Activated CD4-positive, alpha-beta T cell treated with anti-CD3 and anti-CD28 coated beads, Interleukin-2, amount 10 ng/mL, durations not matched to agents 7 days and 5 days (primary cell): ENCODE results near the gene ZNF732. TPM values are rescaled to one million over a fixed set of nuclear protein-coding genes. Genes with fewer than 3 reads are reported as not detected.
"Not testable (repeated sequence)": the region's sequence is repeated elsewhere in the genome, so short reads cannot be mapped to it uniquely, and the experiment has no call there.

Experiments used
- CTCF ChIA-PET: fragments of 350-600 bp; sonication (Branson Sonifier 250); formaldehyde crosslinking; loops from one replicate; lab custom pipeline; 2021; ENCODE audit warnings: antibody characterized with exemption; lab: Charles Lee
- POLR2A ChIA-PET: fragments of 350-600 bp; sonication (Branson Sonifier 250); formaldehyde crosslinking; loops from one replicate; lab custom pipeline; 2021; ENCODE audit warnings: antibody characterized with exemption; lab: Charles Lee
- DNase-seq: peaks from one replicate; pipeline ENCODE4 v3.0.0-alpha.2; 2020
- H3K27ac Mint-ChIP-seq: one replicate; pipeline ENCODE4 v1.8.0; 2021; ENCODE audit warnings: mild to moderate bottlenecking, moderate library complexity, mixed read lengths
- H3K27me3 Mint-ChIP-seq: one replicate; pipeline ENCODE4 v1.8.0; 2021; ENCODE audit warnings: mixed read lengths
- H3K36me3 Mint-ChIP-seq: one replicate; pipeline ENCODE4 v1.8.0; 2021; ENCODE audit warnings: low read depth, mixed read lengths
- H3K4me1 Mint-ChIP-seq: one replicate; pipeline ENCODE4 v1.8.0; 2021; ENCODE audit warnings: mixed read lengths
- H3K4me3 Mint-ChIP-seq: one replicate; pipeline ENCODE4 v1.8.0; 2021; ENCODE audit warnings: mild to moderate bottlenecking, moderate library complexity, mixed read lengths
- H3K9me3 Mint-ChIP-seq: one replicate; pipeline ENCODE4 v1.8.0; 2021; ENCODE audit warnings: mixed read lengths
- total RNA-seq, 2 experiments: library from RNA; stranded (reverse); gene quantifications; one replicate each; pipeline ENCODE4 v1.2.3, GENCODE V29; 2021

ZNF732 gene
- total RNA-seq, 2 experiments from 2014 or later, result not detected

DNA sequence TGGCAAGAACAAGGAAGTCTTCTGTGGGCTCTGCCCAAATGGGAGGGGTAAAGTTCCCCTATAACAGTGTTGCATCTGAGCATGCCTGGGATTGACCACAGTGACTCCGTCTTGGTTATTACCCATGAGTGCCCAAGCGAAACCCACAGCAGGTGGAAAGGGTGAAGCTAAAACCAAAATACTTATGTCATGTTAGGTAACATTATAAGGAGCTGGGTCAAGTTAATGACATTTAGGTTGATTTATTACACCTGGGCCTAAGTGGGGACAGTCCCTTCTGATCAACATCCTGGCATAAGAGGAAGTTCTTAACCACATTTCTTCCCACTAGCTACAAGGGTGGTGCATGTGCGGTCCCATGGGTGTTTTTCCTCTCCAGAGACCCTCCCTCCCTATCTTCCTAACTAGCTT, 1.3 kb upstream of the ZNF732 start:
- Mint-ChIP-seq H3K27me3 (peaks cover 7% of the 10 kb centered on the region), H3K36me3 (peaks cover 8% of the 10 kb centered on the region), H3K4me1 (peaks cover 11% of the 10 kb centered on the region), H3K27ac (no peak overlapping the region), H3K9me3 (peaks cover 37% of the 10 kb centered on the region), H3K4me3 (no peak overlapping the region)
- DNase-seq, result no peak
- ChIA-PET POLR2A (no interaction called here), CTCF (interaction anchor here (1.0 kb wide), 1 partner anchor 12 kb away, joined by 3 read pairs; no protein-coding TSS in a partner anchor)

DNA sequence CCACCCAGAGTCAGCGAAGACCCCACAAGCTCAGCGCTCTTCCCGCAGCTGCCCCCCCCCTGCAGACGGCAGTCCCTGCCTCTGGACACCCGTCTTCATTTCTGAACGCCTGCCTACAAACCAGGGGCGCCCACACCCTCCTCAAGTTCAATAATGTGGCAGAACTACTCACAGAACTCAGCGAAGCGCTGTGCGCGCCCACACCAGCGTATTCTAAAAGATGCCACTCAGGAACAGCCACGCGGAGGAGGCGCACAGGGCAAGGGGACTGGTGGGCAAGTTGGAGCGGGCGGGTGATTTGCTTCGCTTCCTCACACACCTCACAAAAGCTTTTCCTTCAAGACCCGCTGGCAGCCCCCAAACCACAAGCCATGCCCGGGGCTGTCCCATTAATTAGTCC, 758 bp downstream of the ZNF732 start:
- H3K4me3 Mint-ChIP-seq, CTCF ChIA-PET, H3K36me3 Mint-ChIP-seq, H3K27ac Mint-ChIP-seq, DNase-seq, H3K27me3 Mint-ChIP-seq, POLR2A ChIA-PET: not testable (repeated sequence)
- peaks cover 11% of the 10 kb centered on the region for H3K4me1 Mint-ChIP-seq
- peaks cover 33% of the 10 kb centered on the region for H3K9me3 Mint-ChIP-seq

DNA sequence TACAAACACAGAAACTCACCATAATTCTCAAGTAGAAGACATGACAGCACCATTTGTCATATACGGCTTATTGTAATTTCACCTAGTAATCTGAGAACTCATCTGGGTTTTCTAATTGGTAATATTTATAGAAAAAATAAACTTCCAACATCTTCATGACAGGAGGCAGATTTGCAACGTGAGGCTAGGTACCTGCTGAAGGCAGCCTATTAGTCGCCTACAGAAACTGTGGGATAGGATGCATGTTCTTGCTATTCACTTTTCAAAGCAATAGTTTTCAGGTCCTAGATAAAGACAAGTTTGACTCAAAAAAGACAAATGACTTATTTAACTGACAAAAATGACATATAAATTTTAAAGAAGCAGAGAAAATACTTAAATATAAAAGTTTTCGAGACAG, 2.9 kb downstream of the ZNF732 start:
- Mint-ChIP-seq H3K27me3 (peaks cover 7% of the 10 kb centered on the region), H3K27ac (no peak overlapping the region), H3K4me3 (no peak overlapping the region), H3K36me3 (peaks cover 8% of the 10 kb centered on the region), H3K4me1 (peaks cover 11% of the 10 kb centered on the region), H3K9me3 (peaks cover 34% of the 10 kb centered on the region)
- POLR2A ChIA-PET, result no interaction called here
- DNase-seq, result no peak
- CTCF ChIA-PET, result no interaction called here

DNA sequence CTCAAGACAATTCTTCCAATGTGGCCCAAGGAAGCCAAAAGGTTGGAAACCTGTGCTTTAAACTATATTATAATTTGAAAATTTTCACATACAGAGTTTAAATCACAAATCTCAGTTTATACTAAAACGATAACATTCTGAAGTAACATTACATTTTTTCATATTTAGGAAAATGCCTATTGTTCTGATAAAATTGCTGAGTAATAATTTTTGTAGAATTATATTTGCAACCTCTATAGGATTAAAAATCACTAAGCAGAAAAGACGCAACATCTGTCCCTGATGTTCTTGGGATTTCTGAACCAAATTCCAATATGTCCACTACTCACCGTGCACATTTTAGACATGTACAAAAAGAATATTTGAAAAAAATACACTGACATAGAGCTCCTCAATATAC, 10.5 kb downstream of the ZNF732 start:
- POLR2A ChIA-PET, result no interaction called here
- Mint-ChIP-seq H3K27me3 (no peaks in the 10 kb centered on the region), H3K27ac (no peak overlapping the region), H3K4me3 (no peak overlapping the region), H3K4me1 (no peaks in the 10 kb centered on the region), H3K9me3 (peaks cover 22% of the 10 kb centered on the region), H3K36me3 (peaks cover 1% of the 10 kb centered on the region)
- no peak for DNase-seq
- CTCF ChIA-PET, result no interaction called here

DNA sequence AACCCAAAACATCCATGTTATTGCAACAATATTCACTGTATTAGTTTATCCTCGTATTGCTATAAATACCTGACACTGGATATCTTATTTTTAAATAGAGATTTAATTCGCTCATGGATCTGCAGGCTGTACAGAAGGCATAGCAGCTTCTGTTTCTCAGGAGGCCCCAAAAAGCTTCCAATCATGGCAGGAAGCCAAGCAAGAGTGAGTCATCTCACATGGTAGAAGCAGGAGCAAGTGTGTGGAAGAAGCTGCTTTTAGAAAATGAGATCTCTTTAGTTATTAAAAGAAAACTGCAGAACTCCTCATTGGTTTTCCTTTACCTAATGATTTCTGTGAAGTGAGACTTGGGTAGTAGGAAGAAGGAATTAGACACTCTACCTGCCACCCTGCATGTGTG, 16.4 kb downstream of the ZNF732 start:
- Mint-ChIP-seq H3K4me3 (no peak overlapping the region), H3K27me3 (no peaks in the 10 kb centered on the region), H3K4me1 (no peaks in the 10 kb centered on the region), H3K9me3 (peaks cover 25% of the 10 kb centered on the region), H3K27ac (no peak overlapping the region), H3K36me3 (peaks cover 1% of the 10 kb centered on the region)
- CTCF ChIA-PET, result no interaction called here
- no peak for DNase-seq
- POLR2A ChIA-PET, result no interaction called here

DNA sequence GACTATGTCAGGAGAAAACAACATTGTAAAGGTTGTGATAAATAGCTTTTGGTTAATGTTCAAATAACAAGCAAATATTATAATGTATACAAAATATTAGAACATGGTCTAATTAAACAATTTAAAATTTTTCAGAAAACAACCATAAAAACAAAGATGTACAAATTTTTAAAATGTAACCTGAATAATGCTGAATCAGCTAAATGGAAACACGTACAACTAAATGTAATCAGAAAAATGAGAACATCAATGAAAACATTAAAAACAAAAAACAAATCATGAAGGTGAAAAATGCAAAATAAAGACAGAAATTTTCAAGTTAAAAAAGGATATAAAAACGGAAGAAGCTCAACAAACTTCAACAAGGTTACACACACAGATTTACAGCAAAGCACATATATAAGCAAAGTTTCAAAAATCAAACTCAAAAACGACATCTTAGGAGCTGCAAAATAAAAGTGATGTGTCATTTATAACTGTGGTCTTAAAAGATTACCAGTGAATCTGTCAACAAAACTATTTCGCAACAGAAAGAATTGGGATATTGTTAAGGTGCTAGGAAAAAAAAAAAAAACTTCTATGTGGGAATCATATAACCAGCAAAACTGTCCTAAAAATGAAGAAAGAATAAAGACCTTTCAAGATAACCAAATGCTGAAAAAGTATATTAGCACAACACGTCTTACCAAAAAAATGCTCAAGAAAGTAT, 31.8 kb downstream of the ZNF732 start:
- peaks cover 12% of the 10 kb centered on the region for H3K36me3 Mint-ChIP-seq
- no peak for DNase-seq
- no peaks in the 10 kb centered on the region for H3K4me1 Mint-ChIP-seq
- H3K9me3 Mint-ChIP-seq, result peaks cover 58% of the 10 kb centered on the region
- no peak overlapping the region for H3K4me3 Mint-ChIP-seq
- ChIA-PET POLR2A (no interaction called here), CTCF (no interaction called here)
- no peak overlapping the region for H3K27ac Mint-ChIP-seq
- no peaks in the 10 kb centered on the region for H3K27me3 Mint-ChIP-seq

DNA sequence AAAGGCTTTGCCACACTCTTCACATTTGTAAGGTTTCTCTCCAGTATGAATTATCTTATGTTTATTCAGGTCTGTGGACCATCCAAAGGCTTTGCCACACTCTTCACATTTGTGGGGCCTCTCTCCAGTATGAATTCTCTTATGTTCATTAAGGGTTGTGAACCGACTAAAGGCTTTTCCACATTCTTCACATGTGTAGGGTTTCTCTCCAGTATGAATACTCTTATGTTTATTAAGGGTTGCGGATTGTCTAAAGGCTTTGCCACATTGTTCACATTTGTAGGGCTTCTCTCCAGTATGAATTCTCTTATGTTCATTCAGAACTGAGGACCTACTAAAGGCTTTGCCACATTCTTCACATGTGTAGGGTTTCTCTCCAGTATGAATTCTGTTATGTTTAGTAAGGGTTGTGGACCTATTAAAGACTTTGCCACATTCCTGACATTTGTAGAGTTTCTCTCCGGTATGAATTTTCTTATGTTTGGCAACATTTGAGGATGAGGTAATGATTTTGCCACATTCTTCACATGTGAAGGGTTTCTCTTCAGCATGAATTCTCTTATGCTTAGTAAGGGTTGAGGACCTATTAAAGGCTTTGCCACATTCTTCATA, 33.7 kb downstream of the ZNF732 start:
- Mint-ChIP-seq H3K4me3 (no peak overlapping the region), H3K27ac (no peak overlapping the region), H3K27me3 (no peaks in the 10 kb centered on the region), H3K9me3 (peaks cover 45% of the 10 kb centered on the region), H3K36me3 (peaks cover 12% of the 10 kb centered on the region), H3K4me1 (no peaks in the 10 kb centered on the region)
- ChIA-PET CTCF (no interaction called here), POLR2A (no interaction called here)
- DNase-seq, result no peak

DNA sequence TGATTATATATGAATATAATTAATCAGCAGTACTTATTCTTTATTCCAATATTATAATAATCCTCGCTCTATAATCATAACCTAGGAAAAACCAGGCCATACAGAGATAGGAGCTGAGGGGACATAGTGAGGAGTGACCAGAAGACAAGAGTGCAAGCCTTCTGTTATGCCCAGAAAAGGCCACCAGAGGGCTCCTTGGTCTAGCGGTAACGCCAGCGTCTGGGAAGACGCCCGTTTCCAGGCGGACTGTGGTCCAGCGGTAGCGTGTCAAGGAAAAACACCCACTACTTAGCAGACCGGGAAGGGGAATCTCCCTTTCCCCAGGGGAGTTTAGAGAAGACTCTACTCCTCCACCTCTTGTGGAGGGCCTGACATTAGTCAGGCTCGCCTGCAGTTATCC, 46.0 kb downstream of the ZNF732 start:
- CTCF ChIA-PET, H3K4me1 Mint-ChIP-seq, H3K27me3 Mint-ChIP-seq, H3K36me3 Mint-ChIP-seq, DNase-seq, POLR2A ChIA-PET, H3K27ac Mint-ChIP-seq, H3K4me3 Mint-ChIP-seq: not testable (repeated sequence)
- peaks cover 57% of the 10 kb centered on the region for H3K9me3 Mint-ChIP-seq

DNA sequence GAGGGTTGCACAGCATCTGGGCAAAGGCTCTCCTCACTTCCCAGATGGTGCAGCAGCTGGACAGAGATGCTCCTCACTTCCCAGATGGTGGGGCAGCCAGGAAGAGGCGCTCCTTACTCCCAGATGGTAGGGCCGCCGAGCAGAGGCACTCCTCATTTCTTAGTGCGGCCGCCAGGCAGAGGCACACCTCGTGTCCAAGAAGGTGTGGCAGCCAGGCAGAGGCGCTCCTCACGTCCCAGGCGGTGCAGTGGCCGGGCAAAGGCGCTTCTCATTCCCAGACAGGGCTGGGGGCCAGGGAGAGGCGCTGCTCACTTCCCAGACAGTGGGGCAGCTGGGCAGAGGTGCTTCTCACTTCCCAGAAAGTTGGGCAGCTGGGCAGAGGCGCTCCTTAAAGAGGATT, 48.8 kb downstream of the ZNF732 start:
- no peak overlapping the region for H3K4me3 Mint-ChIP-seq
- DNase-seq, result no peak
- H3K27me3 Mint-ChIP-seq, result no peaks in the 10 kb centered on the region
- ChIA-PET CTCF (no interaction called here), POLR2A (no interaction called here)
- H3K4me1 Mint-ChIP-seq, result no peaks in the 10 kb centered on the region
- no peak overlapping the region for H3K27ac Mint-ChIP-seq
- no peaks in the 10 kb centered on the region for H3K36me3 Mint-ChIP-seq
- peaks cover 57% of the 10 kb centered on the region for H3K9me3 Mint-ChIP-seq

DNA sequence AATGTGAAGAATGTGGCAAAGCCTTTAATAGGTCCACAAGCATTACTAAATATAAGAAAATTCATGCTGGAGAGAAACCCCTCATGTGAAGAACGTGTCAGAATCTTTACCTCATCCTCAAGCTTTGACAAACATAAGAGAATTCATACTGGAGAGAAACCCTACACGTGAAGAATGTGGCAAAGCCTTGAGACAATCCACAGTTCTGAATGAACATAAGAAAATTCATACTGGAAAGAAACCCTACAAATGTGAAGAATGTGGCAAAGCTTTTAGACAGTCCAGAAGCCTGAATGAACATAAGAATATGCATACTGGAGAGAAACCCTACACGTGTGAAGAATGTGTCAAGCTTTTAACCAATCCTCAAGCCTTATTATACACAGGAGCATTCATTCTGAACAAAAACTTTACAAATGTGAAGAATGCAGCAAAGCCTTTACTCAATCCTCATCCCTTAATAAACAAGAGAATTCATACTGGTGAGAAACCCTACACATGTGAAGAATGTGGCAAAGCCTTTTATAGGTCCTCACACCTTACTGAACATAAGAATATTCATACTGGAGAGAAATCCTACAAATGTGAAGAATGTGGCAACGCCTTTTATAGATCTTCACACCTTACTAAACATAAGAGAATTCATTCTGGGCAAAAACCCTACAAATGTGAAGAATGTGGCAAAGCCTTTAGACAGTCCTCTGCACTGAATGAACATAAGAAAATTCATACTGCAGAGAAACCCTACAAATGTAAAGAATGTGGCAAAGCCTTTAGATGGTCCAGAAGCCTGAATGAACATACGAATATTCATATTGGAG, 51.1 kb downstream of the ZNF732 start:
- Mint-ChIP-seq H3K4me1 (no peaks in the 10 kb centered on the region), H3K27ac (no peak overlapping the region), H3K4me3 (no peak overlapping the region), H3K9me3 (peaks cover 49% of the 10 kb centered on the region), H3K27me3 (no peaks in the 10 kb centered on the region), H3K36me3 (no peaks in the 10 kb centered on the region)
- ChIA-PET CTCF (no interaction called here), POLR2A (no interaction called here)
- DNase-seq, result no peak

DNA sequence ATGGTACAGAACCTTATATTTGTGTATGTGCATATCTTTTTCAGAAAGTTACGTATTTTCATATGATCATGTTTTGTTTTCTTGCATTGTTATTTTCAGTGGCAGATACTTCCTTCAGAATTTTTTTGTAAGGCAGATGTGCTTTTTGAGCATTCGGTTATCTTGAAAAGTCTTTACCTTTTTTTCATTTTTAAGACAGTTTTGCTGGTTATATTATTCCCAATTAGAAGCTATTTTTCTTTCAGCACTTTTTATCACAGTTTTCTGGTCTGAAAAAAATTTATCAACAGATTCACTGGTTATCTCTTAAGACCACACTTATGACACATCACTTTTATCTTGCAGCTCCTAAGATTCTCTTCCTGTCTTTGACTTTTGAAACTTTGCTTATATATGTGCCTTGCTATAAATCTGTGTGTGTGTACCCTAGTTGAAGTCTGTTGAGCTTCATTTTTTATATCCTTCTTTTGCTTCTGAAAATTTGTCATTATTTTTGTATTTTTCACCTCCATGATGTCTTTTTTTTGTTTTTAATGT, 53.1 kb downstream of the ZNF732 start:
- POLR2A ChIA-PET, result no interaction called here
- DNase-seq, result no peak
- Mint-ChIP-seq H3K4me3 (no peak overlapping the region), H3K27ac (no peak overlapping the region), H3K27me3 (no peaks in the 10 kb centered on the region), H3K36me3 (no peaks in the 10 kb centered on the region), H3K9me3 (peaks cover 56% of the 10 kb centered on the region), H3K4me1 (no peaks in the 10 kb centered on the region)
- CTCF ChIA-PET, result no interaction called here

DNA sequence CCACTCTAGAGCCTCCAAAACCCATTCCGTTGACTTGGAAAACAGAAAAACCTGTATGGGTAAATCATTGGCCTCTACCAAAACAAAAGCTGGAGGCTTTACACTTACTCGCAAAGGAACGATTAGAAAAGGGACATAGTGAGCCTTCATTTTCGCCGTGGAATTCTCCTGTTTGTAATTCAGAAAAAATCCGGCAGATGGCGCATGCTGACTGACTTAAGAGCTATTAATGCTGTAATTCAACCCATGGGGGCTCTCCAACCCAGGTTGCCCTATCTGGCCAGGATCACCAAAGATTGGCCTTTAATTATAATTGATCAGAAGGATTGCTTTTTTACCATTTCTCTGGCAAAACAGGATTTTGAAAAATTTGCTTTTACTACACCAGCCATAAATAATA, 60.8 kb downstream of the ZNF732 start:
- CTCF ChIA-PET, result interaction anchor here (1.0 kb wide), 1 partner anchor 428 kb away, joined by 4 read pairs; no protein-coding TSS in a partner anchor

DNA sequence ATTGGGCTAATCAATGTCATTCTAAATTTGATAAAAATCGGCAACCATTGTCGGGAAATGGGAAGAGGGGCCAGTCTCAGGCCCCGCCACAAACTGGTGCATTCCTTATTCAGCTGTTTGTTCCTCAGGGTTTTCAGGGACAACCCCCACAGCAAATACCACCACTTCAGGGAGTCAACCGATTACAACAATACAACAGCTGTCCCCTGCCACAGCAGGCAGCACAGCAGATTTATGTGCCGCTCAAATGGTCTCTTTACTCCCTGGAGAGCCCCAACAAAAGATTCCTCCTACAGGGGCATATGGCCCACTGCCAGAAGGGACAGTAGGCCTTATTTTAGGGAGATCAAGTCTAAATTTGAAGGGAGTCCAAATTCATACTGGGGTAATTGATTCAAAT, 61.8 kb downstream of the ZNF732 start:
- Mint-ChIP-seq H3K9me3 (peaks cover 13% of the 10 kb centered on the region), H3K36me3 (peaks cover 1% of the 10 kb centered on the region), H3K27ac (no peak overlapping the region), H3K4me3 (no peak overlapping the region), H3K27me3 (no peaks in the 10 kb centered on the region), H3K4me1 (peaks cover 9% of the 10 kb centered on the region)
- DNase-seq, result no peak
- POLR2A ChIA-PET, result no interaction called here
- CTCF ChIA-PET, result no interaction called here

More for the DNA sequence above, 60.8 kb downstream of the ZNF732 start:
- no peak overlapping the region for H3K27ac Mint-ChIP-seq
- H3K4me1 Mint-ChIP-seq, result peaks cover 9% of the 10 kb centered on the region
- peak; percentile 52 for DNase-seq
- no peaks in the 10 kb centered on the region for H3K27me3 Mint-ChIP-seq
- H3K4me3 Mint-ChIP-seq, result no peak overlapping the region
- peaks cover 19% of the 10 kb centered on the region for H3K9me3 Mint-ChIP-seq
- H3K36me3 Mint-ChIP-seq, result peaks cover 1% of the 10 kb centered on the region
- POLR2A ChIA-PET, result interaction anchor here (0.6 kb wide), 1 partner anchor 66 kb away, joined by 4 read pairs; no protein-coding TSS in a partner anchor
